ENCODE data around the gene HNRNPLL.

HNRNPLL gene

GRCh38 chr2:38528008-38528442, 74.7 kb downstream of the HNRNPLL start:
- DNase-seq (ENCODE audit: low read depth), result no peak

- no peak for DNase-seq (ENCODE audit: low read depth)
Observed at GRCh38 chr2:38527338-38528007, 75.3 kb downstream of the HNRNPLL start.

GRCh38 chr2:38526195-38526594, 76.5 kb downstream of the HNRNPLL start:
- no peak for DNase-seq (ENCODE audit: low read depth)

GRCh38 chr2:38524580-38524979, 78.1 kb downstream of the HNRNPLL start:
- DNase-seq (ENCODE audit: low read depth), result no peak

GRCh38 chr2:38523728-38524437, 78.8 kb downstream of the HNRNPLL start:
- DNase-seq (ENCODE audit: low read depth), result no peak

GRCh38 chr2:38522754-38523349, 79.9 kb downstream of the HNRNPLL start:
- DNase-seq (ENCODE audit: low read depth), result no peak

GRCh38 chr2:38521835-38522234, 80.9 kb downstream of the HNRNPLL start:
- no peak for DNase-seq (ENCODE audit: low read depth)

- no peak for DNase-seq (ENCODE audit: low read depth)
Observed at GRCh38 chr2:38517284-38517683, 85.4 kb downstream of the HNRNPLL start.

GRCh38 chr2:38516526-38516925, 86.2 kb downstream of the HNRNPLL start:
- no peak for DNase-seq (ENCODE audit: low read depth)

GRCh38 chr2:38516122-38516521, 86.6 kb downstream of the HNRNPLL start:
- no peak for DNase-seq (ENCODE audit: low read depth)

- no peak for DNase-seq (ENCODE audit: low read depth)
Observed at GRCh38 chr2:38515155-38516074, 87.3 kb downstream of the HNRNPLL start.

- DNase-seq (ENCODE audit: low read depth), result no peak
Observed at GRCh38 chr2:38514603-38515154, 88.0 kb downstream of the HNRNPLL start.

GRCh38 chr2:38512211-38512610, 90.5 kb downstream of the HNRNPLL start:
- no peak for DNase-seq (ENCODE audit: low read depth)

All from stimulated activated CD8-positive, alpha-beta memory T cell treated with anti-CD3 and anti-CD28 coated beads, Interleukin-15, amount 100 ng/mL, for 24 hours (primary cell).